GM15510 (cell line): ENCODE data around the gene OR13J1.

Experiments
- POLR2A ChIP-seq: IDR thresholded peaks from 3 replicates; pipeline ENCODE4 v1.6.1; 2011; ENCODE audit warnings: borderline replicate concordance; ENCODE audit not compliant: insufficient read length; ENCODE audit errors: extremely low read depth

OR13J1 gene

GRCh38 chr9:35834260-35835215 lies 35.7 kb downstream of the OR13J1 start:
- TF ChIP-seq POLR2A: no peak

- no peak for TF ChIP-seq POLR2A
Measured at GRCh38 chr9:35832814-35833213, 37.4 kb downstream of the OR13J1 start.

GRCh38 chr9:35831040-35831439 lies 39.2 kb downstream of the OR13J1 start:
- TF ChIP-seq POLR2A: no peak

- TF ChIP-seq POLR2A: no peak
Measured at GRCh38 chr9:35829764-35830096, 40.5 kb downstream of the OR13J1 start.

GRCh38 chr9:35829084-35829763 lies 41.0 kb downstream of the OR13J1 start, which contains the start of gene TMEM8B:
TMEM8B (plus strand) TSS chr9:35829228; CDS start chr9:35829448, 220 bp downstream.
- TF ChIP-seq POLR2A: no peak

- TF ChIP-seq POLR2A: no peak
Measured at GRCh38 chr9:35828716-35829083, 41.5 kb downstream of the OR13J1 start, which contains the start of gene FAM221B. FAM221B (minus strand) TSS chr9:35828732; CDS start chr9:35826161, 2,571 bp downstream.

- no peak for TF ChIP-seq POLR2A
Measured at GRCh38 chr9:35827486-35827885, 42.7 kb downstream of the OR13J1 start.

GRCh38 chr9:35826071-35826701 lies 44.0 kb downstream of the OR13J1 start:
- TF ChIP-seq POLR2A: no peak

- TF ChIP-seq POLR2A: no peak
Measured at GRCh38 chr9:35822926-35823325, 47.3 kb downstream of the OR13J1 start.

GRCh38 chr9:35820076-35820475 lies 50.1 kb downstream of the OR13J1 start:
- no peak for TF ChIP-seq POLR2A
